ENCODE results near the gene CNTN3. TPM values are rescaled to one million over a fixed set of nuclear protein-coding genes. Genes with fewer than 3 reads are reported as not detected.

CNTN3 gene
- total RNA-seq, 2 experiments from 2014 or later, result not detected

GRCh38 chr3:74605437-74605836 lies 9.0 kb downstream of the CNTN3 start:
- DNase-seq, result no peak
- peaks cover 4% of the 10 kb centered on the region for H3K9me3 Mint-ChIP-seq
- H3K36me3 Mint-ChIP-seq (ENCODE audit: low read depth), result no peaks in the 10 kb centered on the region
- POLR2A ChIA-PET, result no interaction called here
- TF ChIP-seq CTCF (IDR thresholded peaks at IDR 0.05), result no peak
- H3K4me1 Mint-ChIP-seq (ENCODE audit: low read depth), result no peaks in the 10 kb centered on the region
- no peaks in the 10 kb centered on the region for H3K27me3 Mint-ChIP-seq
- ATAC-seq, result no peak
- intact Hi-C loops (cut with micrococcal nuclease), result no loop called here
- no peak overlapping the region for H3K27ac Mint-ChIP-seq
- CTCF ChIA-PET, result no interaction called here
- H3K4me3 Mint-ChIP-seq, result no peak overlapping the region

GRCh38 chr3:74603292-74603691 lies 11.2 kb downstream of the CNTN3 start:
- H3K4me3 Mint-ChIP-seq, result no peak overlapping the region

GRCh38 chr3:74602471-74602870 lies 12.0 kb downstream of the CNTN3 start:
- ChIA-PET POLR2A (no interaction called here), CTCF (no interaction called here)
- intact Hi-C loops (cut with micrococcal nuclease), result no loop called here
- no peak for ATAC-seq
- Mint-ChIP-seq H3K9me3 (peaks cover 4% of the 10 kb centered on the region), H3K27ac (no peak overlapping the region), H3K4me3 (no peak overlapping the region), H3K36me3 (ENCODE audit: low read depth) (no peaks in the 10 kb centered on the region), H3K4me1 (ENCODE audit: low read depth) (no peaks in the 10 kb centered on the region), H3K27me3 (no peaks in the 10 kb centered on the region)
- no peak for DNase-seq
- no peak for TF ChIP-seq CTCF (IDR thresholded peaks at IDR 0.05)

More at GRCh38 chr3:74603292-74603691, 11.2 kb downstream of the CNTN3 start:
- intact Hi-C loops (cut with micrococcal nuclease), result no loop called here
- DNase-seq, result no peak
- peaks cover 4% of the 10 kb centered on the region for H3K9me3 Mint-ChIP-seq
- ChIA-PET POLR2A (no interaction called here), CTCF (no interaction called here)
- no peaks in the 10 kb centered on the region for H3K36me3 Mint-ChIP-seq (ENCODE audit: low read depth)
- H3K27ac Mint-ChIP-seq, result no peak overlapping the region
- no peaks in the 10 kb centered on the region for H3K27me3 Mint-ChIP-seq
- ATAC-seq, result no peak
- TF ChIP-seq CTCF (IDR thresholded peaks at IDR 0.05), result no peak
- no peaks in the 10 kb centered on the region for H3K4me1 Mint-ChIP-seq (ENCODE audit: low read depth)

- no peaks in the 10 kb centered on the region for H3K27me3 Mint-ChIP-seq
- POLR2A ChIA-PET, result no interaction called here
- TF ChIP-seq CTCF (IDR thresholded peaks at IDR 0.05), result no peak
- CTCF ChIA-PET, result no interaction called here
- no peak overlapping the region for H3K27ac Mint-ChIP-seq
- no peaks in the 10 kb centered on the region for H3K36me3 Mint-ChIP-seq (ENCODE audit: low read depth)
- no peaks in the 10 kb centered on the region for H3K4me1 Mint-ChIP-seq (ENCODE audit: low read depth)
- peaks cover 3% of the 10 kb centered on the region for H3K9me3 Mint-ChIP-seq
- ATAC-seq, result no peak
- no peak for DNase-seq
- intact Hi-C loops (cut with micrococcal nuclease), result no loop called here
- no peak overlapping the region for H3K4me3 Mint-ChIP-seq
These were observed 12.7 kb downstream of the CNTN3 start for GRCh38 chr3:74601793-74602192.

GRCh38 chr3:74599564-74599963 lies 14.9 kb downstream of the CNTN3 start:
- no peak overlapping the region for H3K27ac Mint-ChIP-seq
- CTCF ChIA-PET, result no interaction called here
- no peaks in the 10 kb centered on the region for H3K27me3 Mint-ChIP-seq
- peaks cover 3% of the 10 kb centered on the region for H3K9me3 Mint-ChIP-seq
- intact Hi-C loops (cut with micrococcal nuclease), result no loop called here
- DNase-seq (no peak), ATAC-seq (no peak)
- no peaks in the 10 kb centered on the region for H3K36me3 Mint-ChIP-seq (ENCODE audit: low read depth)
- TF ChIP-seq CTCF (IDR thresholded peaks at IDR 0.05), result no peak
- POLR2A ChIA-PET, result no interaction called here
- no peak overlapping the region for H3K4me3 Mint-ChIP-seq
- no peaks in the 10 kb centered on the region for H3K4me1 Mint-ChIP-seq (ENCODE audit: low read depth)

Measured in activated CD8-positive, alpha-beta T cell treated with anti-CD3 and anti-CD28 coated beads for 36 hours (primary cell).